Panc1 (cell line): ENCODE data around the gene PLEKHA7.

Experiments used
- CTCF ChIP-seq: fragments of 450-650 bp; IDR thresholded peaks from 2 replicates; pipeline ENCODE4 v1.5.1; 2017; ENCODE audit warnings: mild to moderate bottlenecking
- POLR2AphosphoS5 ChIP-seq: IDR thresholded peaks from 2 replicates; pipeline ENCODE4 v1.6.1; 2012; ENCODE audit warnings: mild to moderate bottlenecking, low read depth, low read length, moderate library complexity
- TCF7L2 ChIP-seq: IDR thresholded peaks from 2 replicates; pipeline ENCODE4 v1.6.1; 2011; ENCODE audit warnings: mild to moderate bottlenecking, low read depth, low read length, inconsistent platforms

- TF ChIP-seq CTCF (no peak), TCF7L2 (no peak), POLR2AphosphoS5 (no peak)
Measured at GRCh38 chr11:16898274-16898985, 115.8 kb downstream of the PLEKHA7 start.
